ENCODE data around the gene FYB1.
A peak's percentile ranks its signal among the peaks of the same experiment; 100 is the strongest.
"Not testable (repeated sequence)": the region's sequence is repeated elsewhere in the genome, so short reads cannot be mapped to it uniquely, and the experiment has no call there.

Gene FYB1

GRCh38 chr5:39192450-39193160, 26.8 kb downstream of the FYB1 start:
- H3K9me3 Mint-ChIP-seq: no peaks in the 10 kb centered on the region
- peaks cover 92% of the 10 kb centered on the region for H3K4me1 Mint-ChIP-seq (ENCODE audit: low read depth)
- peaks cover 7% of the 10 kb centered on the region for H3K36me3 Mint-ChIP-seq (ENCODE audit: low read depth)
- H3K4me3 Mint-ChIP-seq: peak overlapping the region; percentile 75
- H3K27me3 Mint-ChIP-seq: no peaks in the 10 kb centered on the region
- peak overlapping the region; percentile 95 for H3K27ac Mint-ChIP-seq
- DNase-seq: no peak

- DNase-seq: no peak
- Mint-ChIP-seq H3K27me3 (no peaks in the 10 kb centered on the region), H3K27ac (peak overlapping the region; percentile 95), H3K36me3 (ENCODE audit: low read depth) (peaks cover 7% of the 10 kb centered on the region), H3K9me3 (no peaks in the 10 kb centered on the region), H3K4me1 (ENCODE audit: low read depth) (peaks cover 92% of the 10 kb centered on the region), H3K4me3 (peak overlapping the region; percentile 81)
Measured at GRCh38 chr5:39191216-39191615, 28.1 kb downstream of the FYB1 start.

GRCh38 chr5:39190311-39191102, 28.9 kb downstream of the FYB1 start:
- Mint-ChIP-seq H3K9me3 (no peaks in the 10 kb centered on the region), H3K27me3 (no peaks in the 10 kb centered on the region), H3K36me3 (ENCODE audit: low read depth) (peaks cover 7% of the 10 kb centered on the region), H3K4me3 (peak overlapping the region; percentile 81), H3K4me1 (ENCODE audit: low read depth) (peaks cover 93% of the 10 kb centered on the region), H3K27ac (peak overlapping the region; percentile 95)
- DNase-seq: no peak

GRCh38 chr5:39189292-39189955, 29.9 kb downstream of the FYB1 start:
- no peaks in the 10 kb centered on the region for H3K27me3 Mint-ChIP-seq
- peak overlapping the region; percentile 81 for H3K4me3 Mint-ChIP-seq
- DNase-seq: no peak
- peak overlapping the region; percentile 95 for H3K27ac Mint-ChIP-seq
- H3K4me1 Mint-ChIP-seq (ENCODE audit: low read depth): peaks cover 91% of the 10 kb centered on the region
- H3K9me3 Mint-ChIP-seq: no peaks in the 10 kb centered on the region
- H3K36me3 Mint-ChIP-seq (ENCODE audit: low read depth): no peaks in the 10 kb centered on the region

- no peaks in the 10 kb centered on the region for H3K36me3 Mint-ChIP-seq (ENCODE audit: low read depth)
- no peak for DNase-seq
- no peaks in the 10 kb centered on the region for H3K27me3 Mint-ChIP-seq
- peak overlapping the region; percentile 95 for H3K27ac Mint-ChIP-seq
- peaks cover 86% of the 10 kb centered on the region for H3K4me1 Mint-ChIP-seq (ENCODE audit: low read depth)
- peak overlapping the region; percentile 81 for H3K4me3 Mint-ChIP-seq
- no peaks in the 10 kb centered on the region for H3K9me3 Mint-ChIP-seq
Measured at GRCh38 chr5:39187831-39188731, 31.3 kb downstream of the FYB1 start.

GRCh38 chr5:39186722-39187539, 32.4 kb downstream of the FYB1 start:
- Mint-ChIP-seq H3K9me3 (no peaks in the 10 kb centered on the region), H3K4me1 (ENCODE audit: low read depth) (peaks cover 87% of the 10 kb centered on the region), H3K36me3 (ENCODE audit: low read depth) (no peaks in the 10 kb centered on the region), H3K27ac (peak overlapping the region; percentile 95), H3K27me3 (no peaks in the 10 kb centered on the region), H3K4me3 (peak overlapping the region; percentile 81)
- no peak for DNase-seq

GRCh38 chr5:39186289-39186688, 33.1 kb downstream of the FYB1 start:
- peaks cover 87% of the 10 kb centered on the region for H3K4me1 Mint-ChIP-seq (ENCODE audit: low read depth)
- H3K36me3 Mint-ChIP-seq (ENCODE audit: low read depth): no peaks in the 10 kb centered on the region
- peak overlapping the region; percentile 81 for H3K4me3 Mint-ChIP-seq
- no peaks in the 10 kb centered on the region for H3K9me3 Mint-ChIP-seq
- H3K27ac Mint-ChIP-seq: peak overlapping the region; percentile 94
- DNase-seq: no peak
- H3K27me3 Mint-ChIP-seq: no peaks in the 10 kb centered on the region

- DNase-seq: no peak
- Mint-ChIP-seq H3K4me1 (ENCODE audit: low read depth) (peaks cover 87% of the 10 kb centered on the region), H3K27me3 (no peaks in the 10 kb centered on the region), H3K9me3 (no peaks in the 10 kb centered on the region), H3K4me3 (peak overlapping the region; percentile 81), H3K27ac (peak overlapping the region; percentile 94), H3K36me3 (ENCODE audit: low read depth) (no peaks in the 10 kb centered on the region)
Measured at GRCh38 chr5:39185761-39186160, 33.6 kb downstream of the FYB1 start.

GRCh38 chr5:39179561-39179960, 39.8 kb downstream of the FYB1 start:
- Mint-ChIP-seq H3K27ac (peak overlapping the region; percentile 94), H3K4me1 (ENCODE audit: low read depth) (peaks cover 93% of the 10 kb centered on the region), H3K4me3 (peak overlapping the region; percentile 73)
- not testable (repeated sequence) for DNase-seq; H3K36me3 Mint-ChIP-seq (ENCODE audit: low read depth); H3K27me3 Mint-ChIP-seq; H3K9me3 Mint-ChIP-seq

- H3K4me1 Mint-ChIP-seq (ENCODE audit: low read depth): peaks cover 97% of the 10 kb centered on the region
- no peaks in the 10 kb centered on the region for H3K27me3 Mint-ChIP-seq
- DNase-seq: no peak
- peaks cover 13% of the 10 kb centered on the region for H3K36me3 Mint-ChIP-seq (ENCODE audit: low read depth)
- peak overlapping the region; percentile 94 for H3K27ac Mint-ChIP-seq
- peak overlapping the region; percentile 73 for H3K4me3 Mint-ChIP-seq
- H3K9me3 Mint-ChIP-seq: no peaks in the 10 kb centered on the region
Measured at GRCh38 chr5:39178861-39179260, 40.5 kb downstream of the FYB1 start.

- peaks cover 6% of the 10 kb centered on the region for H3K9me3 Mint-ChIP-seq
- no peak for DNase-seq
- peak overlapping the region; percentile 73 for H3K4me3 Mint-ChIP-seq
- peaks cover 97% of the 10 kb centered on the region for H3K4me1 Mint-ChIP-seq (ENCODE audit: low read depth)
- no peaks in the 10 kb centered on the region for H3K27me3 Mint-ChIP-seq
- H3K36me3 Mint-ChIP-seq (ENCODE audit: low read depth): peaks cover 20% of the 10 kb centered on the region
- peak overlapping the region; percentile 94 for H3K27ac Mint-ChIP-seq
Measured at GRCh38 chr5:39178171-39178570, 41.2 kb downstream of the FYB1 start.

GRCh38 chr5:39177631-39177964, 41.8 kb downstream of the FYB1 start:
- Mint-ChIP-seq H3K27ac (peak overlapping the region; percentile 94), H3K4me1 (ENCODE audit: low read depth) (peaks cover 97% of the 10 kb centered on the region), H3K4me3 (peak overlapping the region; percentile 73), H3K9me3 (peaks cover 12% of the 10 kb centered on the region), H3K36me3 (ENCODE audit: low read depth) (peaks cover 26% of the 10 kb centered on the region), H3K27me3 (no peaks in the 10 kb centered on the region)
- DNase-seq: no peak

- Mint-ChIP-seq H3K36me3 (ENCODE audit: low read depth) (peaks cover 29% of the 10 kb centered on the region), H3K27me3 (no peaks in the 10 kb centered on the region), H3K4me3 (peak overlapping the region; percentile 73), H3K9me3 (peaks cover 14% of the 10 kb centered on the region), H3K4me1 (ENCODE audit: low read depth) (peaks cover 97% of the 10 kb centered on the region), H3K27ac (peak overlapping the region; percentile 94)
- no peak for DNase-seq
Measured at GRCh38 chr5:39176759-39177630, 42.4 kb downstream of the FYB1 start.

All from activated T-cell treated with anti-CD3 and anti-CD28 coated beads, Interleukin-2, amount 50 U/mL, for 24 hours (primary cell).